AG09309 (cell line): ENCODE data around the gene STIM2.
A peak's percentile ranks its signal among the peaks of the same experiment; 100 is the strongest.
"Not testable (repeated sequence)": the region's sequence is repeated elsewhere in the genome, so short reads cannot be mapped to it uniquely, and the experiment has no call there.

ENCODE experiments used
- DNase-seq: peaks from one replicate; pipeline ENCODE4 v3.0.0-alpha.2; 2010; ENCODE audit warnings: low read depth
- H3K4me3 ChIP-seq: 2 replicates; pipeline ENCODE4 v1.5.1; 2011; ENCODE audit warnings: mild to moderate bottlenecking, low read depth, low read length, moderate library complexity; ENCODE audit not compliant: control insufficient read depth
- CTCF ChIP-seq: IDR thresholded peaks from 2 replicates; pipeline ENCODE4 v1.5.1; 2011; ENCODE audit warnings: mild to moderate bottlenecking, low read depth, low read length, inconsistent platforms; ENCODE audit not compliant: insufficient read depth, control insufficient read depth; ENCODE audit errors: missing control alignments

STIM2 gene

DNA sequence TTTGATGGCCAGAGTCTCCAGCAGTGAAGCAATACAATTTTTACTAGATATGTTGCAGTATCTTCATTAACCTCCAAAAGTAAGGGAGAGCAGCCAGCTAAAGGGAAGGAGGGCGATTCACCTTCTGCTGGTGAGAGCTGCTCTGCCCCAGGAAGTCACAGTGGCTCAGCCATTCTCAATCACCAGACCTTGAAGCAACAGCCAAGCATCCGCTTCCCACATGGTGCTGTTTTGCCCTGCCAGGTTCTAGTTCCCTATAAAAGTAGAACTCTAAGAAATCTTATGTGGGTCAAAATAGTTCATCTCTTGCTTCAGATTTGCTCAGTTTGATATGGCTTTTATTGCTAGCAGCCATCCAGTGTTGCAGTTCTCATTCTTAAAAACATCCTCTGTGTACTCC is 166.8 kb downstream of the STIM2 start:
- no peak for TF ChIP-seq CTCF
- H3K4me3 ChIP-seq: no peak overlapping the region
- no peak for DNase-seq

DNA sequence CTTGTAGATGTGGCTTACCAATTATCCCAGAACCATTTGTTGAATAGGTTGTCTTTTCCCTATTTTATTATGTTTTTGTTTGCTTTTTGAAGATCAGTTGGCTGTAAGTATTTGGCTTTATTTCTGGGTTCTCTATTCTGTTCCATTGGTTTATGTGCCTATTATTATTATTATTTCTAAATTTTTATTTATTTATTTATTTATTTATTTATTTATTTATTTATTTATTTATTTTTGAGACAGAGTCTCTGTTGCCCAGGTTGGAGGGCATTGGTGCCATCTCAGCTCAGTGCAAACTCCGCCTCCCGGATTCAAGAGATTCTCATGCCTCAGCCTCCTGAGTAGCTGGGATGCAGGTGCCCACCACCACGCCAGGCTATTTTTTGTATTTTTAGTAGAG is 174.5 kb downstream of the STIM2 start:
- not testable (repeated sequence) for DNase-seq, H3K4me3 ChIP-seq

DNA sequence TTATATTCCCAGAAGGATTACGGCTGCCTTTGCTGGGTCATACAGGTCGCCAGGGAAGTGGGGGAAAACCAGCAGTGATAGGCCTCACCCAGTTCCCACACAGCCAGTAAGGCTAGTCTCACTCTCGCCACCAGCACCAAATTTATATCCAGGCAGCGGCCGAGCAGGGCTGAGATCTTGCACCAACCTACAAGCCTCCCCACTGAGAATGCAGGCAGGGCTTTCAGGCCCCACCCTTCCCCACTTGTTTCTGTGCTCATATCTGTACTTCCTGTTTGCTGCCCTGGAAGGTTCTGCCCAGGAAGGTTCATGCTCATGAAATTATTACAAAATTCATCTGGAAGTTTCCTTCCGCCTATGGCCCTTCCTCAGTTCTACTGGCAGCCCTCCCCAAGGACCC is 179.7 kb downstream of the STIM2 start:
- H3K4me3 ChIP-seq: no peak overlapping the region
- TF ChIP-seq CTCF: no peak
- no peak for DNase-seq

GRCh38 chr4:27042411-27042810 is 181.8 kb downstream of the STIM2 start:
- no peak for DNase-seq
- TF ChIP-seq CTCF: no peak
- H3K4me3 ChIP-seq: no peak overlapping the region

DNA sequence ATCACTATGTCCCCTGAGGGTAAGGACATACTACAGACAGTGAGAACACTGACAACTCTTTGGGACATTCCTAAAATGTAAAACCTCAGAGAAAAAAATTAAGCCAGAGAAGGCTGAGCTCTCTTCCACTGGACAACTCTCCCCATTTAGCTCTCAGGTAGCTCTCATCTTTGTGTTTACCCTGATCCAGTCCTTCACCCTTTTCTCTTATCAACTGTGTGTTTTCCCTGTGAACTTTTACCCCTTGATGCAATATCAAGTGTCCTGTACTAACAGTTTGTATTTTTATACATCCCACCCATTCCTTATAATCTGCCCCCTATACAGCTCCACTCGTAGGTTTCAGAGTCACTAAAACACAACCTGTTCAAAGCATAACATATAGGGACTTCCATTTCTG is 182.6 kb downstream of the STIM2 start:
- H3K4me3 ChIP-seq: no peak overlapping the region
- TF ChIP-seq CTCF: no peak
- DNase-seq: no peak

DNA sequence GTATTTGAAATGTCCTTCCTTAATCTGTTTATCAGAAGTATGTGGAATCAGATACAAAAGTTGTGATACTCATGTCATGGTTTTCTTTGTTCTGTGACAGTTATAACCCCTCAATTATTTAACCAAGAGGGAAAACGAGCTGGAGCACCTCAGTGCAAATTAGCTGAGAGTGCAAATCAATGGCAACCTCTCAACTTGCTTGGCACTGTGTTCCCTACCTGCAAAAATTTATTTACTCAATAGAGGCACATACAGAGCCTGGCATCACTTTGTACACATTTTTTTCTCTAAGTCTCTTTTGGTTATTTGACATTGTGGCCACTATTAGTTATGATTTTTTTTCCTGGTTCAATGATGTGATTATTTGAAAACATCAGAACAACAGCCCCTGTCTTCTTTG is 186.2 kb downstream of the STIM2 start:
- no peak for DNase-seq
- TF ChIP-seq CTCF: no peak
- H3K4me3 ChIP-seq: no peak overlapping the region

GRCh38 chr4:27048429-27049238 is 188.0 kb downstream of the STIM2 start:
- DNase-seq: no peak
- TF ChIP-seq CTCF: peak; percentile 54
- H3K4me3 ChIP-seq: peak overlapping the region; percentile 35
